Stimulated activated CD4-positive, alpha-beta T cell treated with anti-CD3 and anti-CD28 coated beads, Interleukin-2, amount 100 ng/mL, for 24 hours (primary cell): ENCODE measurements around the gene RIN1.
"Not testable (repeated sequence)": the region's sequence is repeated elsewhere in the genome, so short reads cannot be mapped to it uniquely, and the experiment has no call there.

Source experiments
- DNase-seq, 2 donors: peaks; one replicate each; pipeline ENCODE4 v3.0.0-alpha.2; 2020

The RIN1 gene

DNA sequence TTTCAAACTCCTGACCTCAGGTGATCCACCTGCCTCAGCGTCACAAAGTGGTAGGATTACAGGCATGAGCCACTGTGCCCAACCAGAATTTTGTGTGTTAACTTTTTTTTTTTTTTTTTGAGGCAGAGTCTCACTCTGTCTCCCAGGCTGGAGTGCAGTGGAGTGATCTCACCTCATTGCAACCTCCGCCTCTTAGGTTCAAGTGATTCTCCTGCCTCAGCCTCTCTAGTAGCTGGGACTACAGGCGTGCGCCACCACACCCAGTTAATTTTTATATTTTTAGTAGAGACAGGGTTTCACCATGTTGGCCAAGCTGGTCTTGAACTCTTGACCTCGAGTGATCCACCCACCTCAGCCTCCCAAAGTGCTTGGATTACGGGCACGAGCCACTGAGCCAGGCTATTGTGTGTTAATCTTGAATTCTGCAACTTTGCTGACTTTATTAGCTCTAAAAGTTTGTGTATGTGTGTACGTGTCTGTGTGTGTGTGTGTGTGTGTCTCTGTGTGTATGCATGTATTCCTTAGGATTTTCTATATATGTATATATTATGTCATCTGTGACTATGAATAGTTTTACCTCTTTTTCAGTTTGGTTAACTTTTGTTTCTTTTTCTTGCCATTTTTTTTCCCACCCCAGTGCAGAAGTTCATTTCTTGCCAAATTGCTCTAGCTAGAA is 14.5 kb upstream of the RIN1 start:
- DNase-seq = not testable (repeated sequence)

DNA sequence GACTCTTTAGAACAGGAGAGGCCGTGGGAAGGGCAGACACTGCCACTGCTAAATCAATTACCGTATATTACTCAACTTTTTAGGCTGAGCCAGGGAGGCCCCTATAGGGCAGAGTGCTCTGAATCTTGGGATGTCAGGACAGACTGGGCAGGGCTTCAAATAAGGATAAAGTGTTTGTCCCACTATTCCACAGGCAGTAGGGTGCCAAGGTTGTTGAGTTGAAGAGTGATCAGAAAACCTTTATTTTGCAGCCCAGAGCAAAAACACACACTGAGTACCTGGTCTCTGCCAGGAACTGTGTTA is 12.8 kb upstream of the RIN1 start:
- no peak for DNase-seq

DNA sequence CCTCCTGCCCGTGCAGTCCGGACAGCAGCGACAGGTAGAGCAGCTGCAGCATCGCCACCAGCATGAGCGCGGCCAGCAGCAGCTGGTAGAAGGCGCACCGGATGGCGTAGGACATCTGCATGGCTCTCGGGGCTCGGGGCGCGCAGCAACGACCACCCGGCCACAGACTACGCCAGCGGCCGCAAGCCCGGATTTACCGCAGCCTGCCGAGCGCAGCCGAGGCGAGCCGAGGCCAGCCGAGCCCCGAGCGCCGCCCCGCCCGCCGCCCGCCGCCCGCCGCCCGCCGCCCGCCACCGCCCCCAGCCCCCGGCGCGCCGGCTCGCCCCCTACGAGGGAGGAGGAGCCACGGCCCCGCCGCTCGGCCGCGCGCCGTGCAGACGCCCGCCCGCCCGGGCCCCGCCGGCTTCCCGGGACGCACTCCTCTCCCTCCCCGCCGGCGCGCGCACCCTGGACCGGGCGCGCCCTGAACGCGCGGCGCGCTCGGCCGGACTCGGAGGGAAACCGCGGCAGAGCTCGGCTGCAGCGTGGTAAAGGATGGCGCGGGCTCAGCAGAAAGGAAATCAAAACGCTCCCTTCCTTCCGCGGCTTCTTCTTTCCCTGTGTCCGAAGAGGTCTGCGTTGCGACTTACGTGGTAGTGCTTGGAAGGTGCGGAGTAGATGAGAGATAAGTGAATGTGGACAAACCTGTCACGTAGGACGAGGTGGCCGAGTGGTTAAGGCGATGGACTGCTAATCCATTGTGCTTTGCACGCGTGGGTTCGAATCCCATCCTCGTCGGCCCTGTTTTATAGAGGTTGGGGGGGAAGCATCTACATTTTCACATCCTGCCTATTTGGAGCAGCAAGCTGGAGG is 11.4 kb upstream of the RIN1 start, which contains the start of gene B4GAT1:
Gene B4GAT1 (minus strand): TSS at position 205 of the 852 bp plus-strand sequence. CDS start 84 bp downstream, at position 121.
- peak; percentile 87 to 90 for DNase-seq

DNA sequence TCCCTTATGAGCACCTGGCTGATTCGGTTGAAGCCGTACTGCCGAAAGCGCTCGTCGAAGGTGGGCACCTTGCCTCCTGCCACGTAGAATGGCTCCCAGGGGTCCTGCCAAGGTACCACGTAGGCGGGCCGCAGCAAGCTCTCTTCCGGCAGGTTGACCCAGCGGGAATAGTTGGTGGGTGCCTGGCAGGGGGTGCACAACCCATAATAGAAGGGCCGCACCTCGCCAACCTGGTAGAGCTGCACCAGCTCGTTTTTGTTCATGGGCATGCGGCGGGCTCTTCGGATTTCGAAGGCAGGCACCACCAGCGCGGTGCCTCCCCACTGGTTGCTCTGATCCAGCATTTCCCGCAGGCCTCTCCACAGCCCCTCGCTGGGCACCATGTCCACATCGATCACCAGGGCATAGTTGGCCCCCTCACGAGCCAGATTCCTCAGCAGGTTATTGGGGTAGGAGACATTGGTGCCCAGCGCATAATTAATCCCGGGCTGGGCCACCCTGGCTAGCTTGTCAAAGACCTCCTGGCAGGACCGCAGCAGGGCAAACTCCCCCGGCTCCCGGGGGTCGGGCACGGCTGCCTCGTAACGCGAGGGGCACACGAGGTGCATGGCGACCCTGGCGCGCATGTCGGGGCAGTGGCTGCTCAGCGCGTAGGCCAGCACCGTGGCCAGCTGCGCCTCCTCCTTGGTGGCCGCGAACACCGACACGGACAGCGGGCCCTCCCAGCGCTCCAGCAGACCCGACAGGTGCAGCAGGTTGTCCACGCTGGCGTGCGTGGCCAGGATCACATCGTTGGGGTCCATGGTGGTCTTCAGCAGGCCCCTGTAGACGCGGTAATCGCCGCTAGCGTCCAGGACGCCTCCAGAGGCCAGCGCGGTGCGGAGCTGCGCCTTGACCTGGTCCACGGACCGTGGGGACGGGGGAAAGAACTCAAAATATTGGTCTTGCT is 10.5 kb upstream of the RIN1 start:
- no peak for DNase-seq

- no peak for DNase-seq
Measured at GRCh38 chr11:66345316-66345649, 9.0 kb upstream of the RIN1 start.

- DNase-seq = peak; percentile 96 to 97
Measured at GRCh38 chr11:66344550-66345315, 8.5 kb upstream of the RIN1 start, which contains the start of gene BRMS1. Gene BRMS1, minus strand, starts transcription at chr11:66345104. Its CDS starts 2,870 bp downstream, at chr11:66342234.

- no peak for DNase-seq
Measured at GRCh38 chr11:66343176-66343575, 6.9 kb upstream of the RIN1 start.

GRCh38 chr11:66341502-66342126 is 5.4 kb upstream of the RIN1 start:
- DNase-seq = no peak

DNA sequence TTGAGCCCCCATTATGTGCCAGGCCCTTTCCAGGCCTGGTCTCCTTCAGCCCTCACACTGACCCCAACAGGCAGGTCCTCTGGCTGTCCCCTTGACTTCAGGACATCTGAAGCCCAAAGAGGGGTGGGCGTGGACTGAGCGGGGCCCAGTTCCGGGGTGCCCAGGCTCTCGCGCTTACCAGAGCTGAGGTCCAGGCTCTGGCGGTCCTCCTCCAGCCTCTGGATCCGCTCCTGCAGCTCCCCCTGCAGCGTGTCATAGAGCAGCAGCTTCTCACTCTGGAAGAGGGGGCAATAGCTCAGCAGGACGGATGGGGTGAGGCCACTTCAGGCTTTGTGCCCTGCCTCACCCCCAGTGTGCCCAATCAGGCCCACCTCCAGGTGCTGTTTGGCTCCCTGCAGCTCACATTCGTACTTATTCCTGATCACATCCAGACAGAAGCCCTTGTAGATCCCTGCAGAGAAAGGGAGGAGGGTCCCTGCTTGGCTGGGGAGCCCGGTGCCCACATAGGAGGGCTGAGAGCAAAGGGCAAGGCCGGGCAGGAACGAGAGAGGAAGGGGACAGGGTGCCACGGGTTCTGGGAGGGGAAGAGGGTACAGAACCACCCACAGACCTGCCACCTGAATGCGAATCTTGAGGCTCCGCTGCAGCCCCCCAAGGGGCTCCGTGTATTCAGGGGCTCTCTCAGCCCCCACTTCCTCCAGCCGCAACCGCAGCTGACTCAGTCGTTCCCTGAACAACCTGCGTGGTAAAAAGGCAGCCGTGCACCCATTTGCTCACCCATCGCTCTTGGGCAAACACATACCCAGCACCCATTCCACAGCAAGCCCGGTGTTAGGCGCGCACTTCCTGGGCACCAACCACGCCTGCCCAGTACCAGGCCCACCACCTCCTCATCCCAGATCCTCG is 4.6 kb upstream of the RIN1 start:
- DNase-seq = no peak

DNA sequence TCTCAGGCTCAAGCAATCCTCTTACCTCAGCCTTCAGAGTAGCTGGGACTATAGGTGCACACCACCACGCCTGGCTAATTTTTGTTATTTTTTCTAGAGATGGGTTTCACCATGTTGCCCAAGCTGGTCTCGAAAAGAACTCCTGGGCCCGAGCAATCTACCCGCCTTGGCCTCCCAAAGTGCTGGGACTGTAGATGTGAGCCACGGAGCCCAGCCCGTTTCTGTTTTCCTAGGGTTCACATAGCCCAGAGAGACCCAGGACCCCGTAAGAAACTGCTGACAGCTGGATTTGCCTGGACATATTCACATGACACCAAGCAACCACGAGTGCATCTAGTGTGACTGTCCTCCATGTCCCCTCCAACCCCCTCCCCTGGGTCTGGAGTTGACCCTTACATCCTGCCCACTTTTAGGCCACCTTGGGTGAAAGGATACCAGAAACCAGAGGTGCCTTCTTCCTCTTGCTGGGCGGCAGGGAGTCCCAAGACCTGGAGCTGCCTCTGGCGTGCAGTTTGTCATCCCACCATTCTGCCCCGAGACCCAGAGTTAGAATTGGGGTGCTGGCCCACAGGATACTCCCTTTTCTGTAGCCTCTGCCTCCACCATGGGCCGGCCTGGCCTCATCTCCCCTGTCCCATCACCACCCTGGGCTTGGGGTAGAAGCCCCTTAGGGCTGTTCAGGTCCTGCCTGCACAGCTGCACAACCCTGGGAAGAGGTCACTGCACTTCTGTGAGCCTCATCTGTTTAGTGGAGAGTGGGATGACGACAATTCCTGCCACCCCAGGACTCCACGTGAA is 3.7 kb upstream of the RIN1 start:
- no peak for DNase-seq

GRCh38 chr11:66339162-66339675 is 3.0 kb upstream of the RIN1 start:
- no peak for DNase-seq

DNA sequence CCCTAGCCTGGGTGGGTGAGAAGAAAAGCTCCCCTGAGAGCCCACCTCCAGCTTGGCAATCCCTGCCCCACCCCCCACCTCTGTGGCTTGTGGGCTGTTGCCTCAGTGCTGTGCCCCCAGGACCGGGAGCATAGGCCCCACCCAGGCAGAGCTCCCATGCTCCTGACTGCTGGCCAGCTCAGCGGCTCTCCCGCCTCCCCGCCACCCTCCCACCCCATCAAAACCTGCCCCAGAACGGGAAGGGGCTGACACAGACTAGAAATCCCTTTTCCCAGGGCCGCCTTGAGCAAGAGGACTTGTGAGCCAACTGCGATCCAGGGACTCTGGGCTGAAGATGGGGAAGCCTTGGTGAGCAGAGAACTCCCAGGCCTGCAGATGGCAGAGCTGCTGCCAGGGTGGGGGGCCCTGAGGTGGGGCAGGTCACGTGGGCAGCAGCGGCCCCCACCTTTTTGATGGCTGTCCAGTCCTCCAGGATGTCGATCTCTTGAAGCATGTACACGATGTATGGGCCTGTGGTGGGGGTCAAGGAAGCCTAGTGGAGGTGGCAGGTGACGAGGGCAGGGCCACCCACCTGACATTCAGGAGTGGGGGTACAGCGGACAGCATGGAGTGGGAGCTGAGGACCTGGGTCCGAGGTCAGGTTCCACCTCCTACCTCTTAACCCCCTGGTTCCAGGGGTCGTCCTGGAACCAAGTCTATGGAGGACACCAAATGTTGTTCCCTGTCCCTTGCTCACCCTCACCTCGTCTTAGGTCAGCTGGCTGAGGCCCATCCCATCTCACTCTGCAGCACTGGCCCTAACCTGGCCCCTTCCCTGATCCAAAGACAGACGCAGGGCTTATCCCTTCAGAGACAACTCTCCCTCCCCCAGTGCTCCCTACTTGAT is 2.3 kb upstream of the RIN1 start:
- no peak for DNase-seq

DNA sequence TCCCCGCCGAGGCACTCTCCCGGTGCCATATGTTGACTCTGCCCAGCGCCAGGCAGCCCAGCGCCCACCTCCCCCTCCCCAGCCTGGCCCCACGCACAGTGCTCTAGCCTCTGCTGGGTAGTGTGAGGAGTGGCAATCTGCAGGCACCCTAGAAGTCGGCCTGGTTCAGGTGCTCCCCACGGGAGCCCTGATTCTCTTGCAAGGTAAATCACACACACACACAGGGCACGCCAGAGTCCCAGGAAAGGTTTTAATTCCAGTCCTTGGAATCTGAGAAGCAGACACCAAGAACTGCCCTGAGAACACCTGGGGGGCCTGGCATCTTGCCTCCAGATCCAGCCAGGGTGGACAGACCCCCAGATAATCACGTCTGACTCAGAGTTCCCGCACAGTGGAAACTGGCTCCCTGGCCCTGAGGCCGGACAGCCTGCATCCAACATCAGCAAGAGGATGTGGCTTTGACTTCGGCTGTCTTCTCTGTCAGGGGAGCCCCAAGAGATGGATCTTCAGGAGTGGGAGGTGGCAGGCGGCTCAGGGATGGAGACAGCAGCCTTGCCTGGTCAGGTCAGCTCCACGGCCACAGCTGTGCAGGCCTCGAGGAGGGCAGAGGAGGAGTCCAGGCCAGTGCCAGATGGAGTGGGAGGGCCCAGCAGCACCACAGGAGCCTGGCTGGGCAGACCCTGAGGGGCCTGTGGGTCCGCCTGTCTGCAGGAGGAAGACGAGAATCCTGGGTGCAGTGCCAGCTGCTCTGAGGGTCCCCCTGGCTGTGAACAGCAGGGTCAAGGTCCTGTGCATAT is 1.1 kb upstream of the RIN1 start:
- no peak for DNase-seq

- DNase-seq = no peak
Measured at GRCh38 chr11:66335531-66336233, 552 bp downstream of the RIN1 start.

DNA sequence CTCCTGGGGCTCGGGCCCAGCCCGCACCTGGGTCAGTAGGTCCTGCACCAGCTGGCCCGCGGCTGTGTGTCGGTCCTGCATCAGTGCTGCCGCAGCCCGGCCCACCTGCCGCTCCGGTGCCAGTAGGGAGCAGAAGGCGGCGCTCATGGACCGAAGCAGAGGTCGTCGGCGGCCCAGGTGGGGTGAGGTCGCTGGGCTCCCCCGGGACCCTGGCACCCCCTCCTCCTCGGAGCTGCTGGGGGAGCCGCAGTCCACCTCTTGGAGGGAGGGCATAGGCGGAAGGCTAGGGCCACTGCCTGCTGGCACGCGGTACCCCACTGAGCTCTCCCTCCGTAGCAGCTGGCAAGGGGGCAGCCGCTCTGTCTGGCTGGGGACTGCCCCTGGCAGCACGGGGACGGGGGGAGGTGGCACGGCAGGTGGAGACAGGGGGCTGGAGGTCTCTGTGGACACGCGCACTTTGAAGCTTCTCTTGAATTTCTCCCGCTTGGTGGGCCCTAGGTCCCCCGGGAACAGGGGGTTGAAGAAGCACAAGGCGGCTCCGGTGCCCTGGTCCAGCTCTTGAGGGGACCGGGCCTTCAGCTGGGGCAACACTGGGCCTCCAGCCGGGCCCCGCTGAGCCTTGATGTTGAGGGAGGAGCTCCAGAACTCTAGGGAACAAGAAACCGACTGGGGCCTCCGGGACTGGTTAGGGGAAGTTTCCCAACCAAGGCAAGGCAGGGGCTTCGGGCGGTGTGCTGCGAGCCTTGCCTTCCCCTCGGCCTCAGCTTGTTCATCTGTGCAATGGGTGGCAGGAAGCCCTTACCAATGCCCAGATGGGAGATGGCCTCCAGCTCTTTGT is 1.4 kb downstream of the RIN1 start:
- DNase-seq = no peak

- DNase-seq = no peak
Measured at GRCh38 chr11:66333896-66334604, 2.2 kb downstream of the RIN1 start.
